Fibroblast of villous mesenchyme (primary cell): ENCODE data around the gene APBB2. TPM values are rescaled to one million over a fixed set of nuclear protein-coding genes. Genes with fewer than 3 reads are reported as not detected.

Experiments
- DNase-seq: peaks from one replicate; pipeline ENCODE4 v3.0.0-alpha.2; 2010; ENCODE audit warnings: low read depth
- H3K4me3 ChIP-seq: 2 replicates; pipeline ENCODE4 v1.5.1; 2011; ENCODE audit warnings: low read depth, mild to moderate bottlenecking, low read length
- CTCF ChIP-seq: IDR thresholded peaks from 2 replicates; pipeline ENCODE4 v1.5.1; 2012; ENCODE audit warnings: low read depth, mild to moderate bottlenecking, low read length; ENCODE audit not compliant: insufficient read depth
- total RNA-seq: library from RNA; depleted of rRNA; stranded (reverse); fragments of >200 nt; gene quantifications from 2 replicates; pipeline ENCODE4 v1.2.3, GENCODE V29; 2012

Gene APBB2
- total RNA-seq, 1 donor = 133 TPM

- no peak overlapping the region for H3K4me3 ChIP-seq
- DNase-seq = no peak
- TF ChIP-seq CTCF = no peak
Observed at GRCh38 chr4:40949358-40950100, 264.8 kb downstream of the APBB2 start.

- no peak overlapping the region for H3K4me3 ChIP-seq
- no peak for TF ChIP-seq CTCF
- DNase-seq = no peak
Observed at GRCh38 chr4:40948014-40948413, 266.3 kb downstream of the APBB2 start.

- no peak for DNase-seq
- no peak overlapping the region for H3K4me3 ChIP-seq
- TF ChIP-seq CTCF = no peak
Observed at GRCh38 chr4:40946652-40947051, 267.7 kb downstream of the APBB2 start.

- no peak for TF ChIP-seq CTCF
- no peak for DNase-seq
- H3K4me3 ChIP-seq = no peak overlapping the region
Observed at GRCh38 chr4:40940756-40941155, 273.6 kb downstream of the APBB2 start.

- no peak for TF ChIP-seq CTCF
- peak; percentile 25 for DNase-seq
- no peak overlapping the region for H3K4me3 ChIP-seq
Observed at GRCh38 chr4:40940317-40940741, 274.0 kb downstream of the APBB2 start.

- DNase-seq = no peak
- no peak overlapping the region for H3K4me3 ChIP-seq
- TF ChIP-seq CTCF = no peak
Observed at GRCh38 chr4:40939856-40940255, 274.5 kb downstream of the APBB2 start.

GRCh38 chr4:40938337-40938736 lies 276.0 kb downstream of the APBB2 start:
- H3K4me3 ChIP-seq = no peak overlapping the region
- no peak for DNase-seq
- TF ChIP-seq CTCF = no peak
